ENCODE data around the gene PEDS1. TPM values are rescaled to one million over a fixed set of nuclear protein-coding genes. Genes with fewer than 3 reads are reported as not detected.

Gene PEDS1
- total and polyA plus RNA-seq, 2 of the 13 experiments (the other 11 are each of a cell fraction or from before 2014, with no cell fraction given) = 30.5 to 93.9 TPM

GRCh38 chr20:50144362-50144761 lies 9.2 kb downstream of the PEDS1 start (continued):
- TF ChIP-seq DZIP1 (CRISPR knock-in tag; IDR thresholded peaks at IDR 0.05) = no peak
- TF ChIP-seq ZFAT (CRISPR knock-in tag; conservative IDR thresholded peaks at IDR 0.05) = no peak
- TF ChIP-seq FOXP1 (IDR thresholded peaks at IDR 0.05) = no peak
- no peak for TF ChIP-seq FOXP1 (CRISPR knock-in tag; IDR thresholded peaks at IDR 0.05)
- no peak for TF ChIP-seq ZNF562 (CRISPR knock-in tag; IDR thresholded peaks at IDR 0.05; ENCODE audit: borderline replicate concordance)
- TF ChIP-seq ZNF616 (CRISPR knock-in tag; IDR thresholded peaks at IDR 0.05; ENCODE audit: low read depth) = no peak
- no peak for TF ChIP-seq ATF3 (CRISPR knock-in tag; IDR thresholded peaks at IDR 0.05)
- 0 out of 2 replicates have a peak, but pooled peaks have one; percentile 52 for TF ChIP-seq ZBTB43 (CRISPR knock-in tag; conservative IDR thresholded peaks at IDR 0.05)
- TF ChIP-seq MED1 (CRISPR knock-in tag; IDR thresholded peaks at IDR 0.05) = no peak
- TF ChIP-seq RELA (CRISPR knock-in tag; IDR thresholded peaks at IDR 0.05) = peak; percentile 97; the same call in 1 of the 2 replicates
- no peak for TF ChIP-seq KLF15 (CRISPR knock-in tag; IDR thresholded peaks at IDR 0.05; ENCODE audit: borderline replicate concordance)
- TF ChIP-seq ADNP (CRISPR knock-in tag; IDR thresholded peaks at IDR 0.05) = no peak
- TF ChIP-seq CEBPG (CRISPR knock-in tag; IDR thresholded peaks at IDR 0.05) = peak; percentile 71
- TF ChIP-seq ZNF670 (CRISPR knock-in tag; IDR thresholded peaks at IDR 0.05; ENCODE audit: borderline replicate concordance) = no peak
- peak; percentile 33; the same call in 1 of the 2 replicates for TF ChIP-seq TBX2 (CRISPR knock-in tag; IDR thresholded peaks at IDR 0.05; ENCODE audit: borderline replicate concordance)
- no peak for TF ChIP-seq ZNF839 (CRISPR knock-in tag; IDR thresholded peaks at IDR 0.05; ENCODE audit: borderline replicate concordance)
- no peak for TF ChIP-seq ZNF451 (CRISPR knock-in tag; IDR thresholded peaks at IDR 0.05)
- peak; percentile 98 for TF ChIP-seq CEBPB (IDR thresholded peaks at IDR 0.05; ENCODE audit: borderline replicate concordance, low read depth, low read length)
- TF ChIP-seq USF2 (IDR thresholded peaks at IDR 0.05; ENCODE audit: low read depth, low read length) = 0 out of 2 replicates have a peak, but pooled peaks have one; percentile 7
- TF ChIP-seq USF2 (CRISPR knock-in tag; IDR thresholded peaks at IDR 0.05; ENCODE audit: borderline replicate concordance) = no peak
- no peak for TF ChIP-seq ZNF331 (CRISPR knock-in tag; IDR thresholded peaks at IDR 0.05)
- no peak for TF ChIP-seq ZFY (CRISPR knock-in tag; IDR thresholded peaks at IDR 0.05)
- no peak for TF ChIP-seq POLR2AphosphoS5 (IDR thresholded peaks at IDR 0.05; ENCODE audit: low read depth, low read length)
- TF ChIP-seq NFATC3 (CRISPR knock-in tag; IDR thresholded peaks at IDR 0.05) = 0 out of 2 replicates have a peak, but pooled peaks have one; percentile 33
- 0 out of 2 replicates have a peak, but pooled peaks have one; percentile 37 for TF ChIP-seq ZNF292 (CRISPR knock-in tag; IDR thresholded peaks at IDR 0.05; ENCODE audit: borderline replicate concordance, low read depth)

Measured in HepG2 (cell line).